NB4 (cell line): Measurements from ENCODE around the gene ADAD1.
A peak's percentile ranks its signal among the peaks of the same experiment; 100 is the strongest.

Experiments used
- DNase-seq: peaks from one replicate; pipeline ENCODE4 v3.0.0; 2010; ENCODE audit warnings: low read depth
- H3K4me3 ChIP-seq: one replicate; pipeline ENCODE4 v1.5.1; 2011; ENCODE audit warnings: mild to moderate bottlenecking, low read depth, low read length, moderate library complexity
- MAX ChIP-seq: IDR thresholded peaks from 2 replicates; pipeline ENCODE4 v1.6.1; 2011; ENCODE audit warnings: low read depth, low read length
- MYC ChIP-seq: IDR thresholded peaks from 2 replicates; pipeline ENCODE4 v1.6.1; 2011; ENCODE audit warnings: low read depth, low read length
- POLR2A ChIP-seq: IDR thresholded peaks from 2 replicates; pipeline ENCODE4 v1.6.1; 2011; ENCODE audit warnings: mild to moderate bottlenecking; ENCODE audit not compliant: insufficient read length; ENCODE audit errors: extremely low read depth
- TF ChIP-seq, protein P1 (sequence below): IDR thresholded peaks from one replicate; pipeline ENCODE4 v1.5.1; 2012; ENCODE audit warnings: low read depth, low read length

Gene ADAD1

GRCh38 chr4:122379239-122379638 is 428 bp downstream of the ADAD1 start:
- H3K4me3 ChIP-seq: no peak overlapping the region
- TF ChIP-seq POLR2A (no peak), MAX (no peak)
- no peak for DNase-seq

GRCh38 chr4:122383341-122383740 is 4.5 kb downstream of the ADAD1 start:
- TF ChIP-seq MYC (no peak), MAX (no peak), POLR2A (no peak)
- TF ChIP-seq, protein P1, sequence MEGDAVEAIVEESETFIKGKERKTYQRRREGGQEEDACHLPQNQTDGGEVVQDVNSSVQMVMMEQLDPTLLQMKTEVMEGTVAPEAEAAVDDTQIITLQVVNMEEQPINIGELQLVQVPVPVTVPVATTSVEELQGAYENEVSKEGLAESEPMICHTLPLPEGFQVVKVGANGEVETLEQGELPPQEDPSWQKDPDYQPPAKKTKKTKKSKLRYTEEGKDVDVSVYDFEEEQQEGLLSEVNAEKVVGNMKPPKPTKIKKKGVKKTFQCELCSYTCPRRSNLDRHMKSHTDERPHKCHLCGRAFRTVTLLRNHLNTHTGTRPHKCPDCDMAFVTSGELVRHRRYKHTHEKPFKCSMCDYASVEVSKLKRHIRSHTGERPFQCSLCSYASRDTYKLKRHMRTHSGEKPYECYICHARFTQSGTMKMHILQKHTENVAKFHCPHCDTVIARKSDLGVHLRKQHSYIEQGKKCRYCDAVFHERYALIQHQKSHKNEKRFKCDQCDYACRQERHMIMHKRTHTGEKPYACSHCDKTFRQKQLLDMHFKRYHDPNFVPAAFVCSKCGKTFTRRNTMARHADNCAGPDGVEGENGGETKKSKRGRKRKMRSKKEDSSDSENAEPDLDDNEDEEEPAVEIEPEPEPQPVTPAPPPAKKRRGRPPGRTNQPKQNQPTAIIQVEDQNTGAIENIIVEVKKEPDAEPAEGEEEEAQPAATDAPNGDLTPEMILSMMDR: no peak
- H3K4me3 ChIP-seq: no peak overlapping the region
- no peak for DNase-seq

DNA sequence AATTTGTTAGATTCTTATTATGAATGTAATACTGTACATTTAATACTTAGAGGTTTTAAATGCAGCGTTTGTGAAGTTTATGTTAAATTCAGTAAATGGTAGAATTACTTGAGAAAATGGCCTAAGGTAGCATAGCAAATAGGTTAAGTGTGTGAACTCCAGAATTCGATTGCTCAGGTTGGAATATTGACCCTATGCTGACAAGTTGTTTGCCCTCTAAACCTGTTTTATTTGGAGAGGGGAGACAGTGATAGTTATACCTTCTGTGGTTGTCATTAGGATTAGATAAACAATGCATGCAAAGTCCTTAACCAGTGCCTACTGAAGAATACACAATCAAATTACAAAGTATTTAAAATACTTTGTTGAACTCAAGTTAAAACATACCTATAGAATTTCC is 5.4 kb downstream of the ADAD1 start:
- H3K4me3 ChIP-seq: no peak overlapping the region
- TF ChIP-seq MAX: no peak
- TF ChIP-seq POLR2A: no peak
- TF ChIP-seq, protein P1: no peak
- TF ChIP-seq MYC: no peak

DNA sequence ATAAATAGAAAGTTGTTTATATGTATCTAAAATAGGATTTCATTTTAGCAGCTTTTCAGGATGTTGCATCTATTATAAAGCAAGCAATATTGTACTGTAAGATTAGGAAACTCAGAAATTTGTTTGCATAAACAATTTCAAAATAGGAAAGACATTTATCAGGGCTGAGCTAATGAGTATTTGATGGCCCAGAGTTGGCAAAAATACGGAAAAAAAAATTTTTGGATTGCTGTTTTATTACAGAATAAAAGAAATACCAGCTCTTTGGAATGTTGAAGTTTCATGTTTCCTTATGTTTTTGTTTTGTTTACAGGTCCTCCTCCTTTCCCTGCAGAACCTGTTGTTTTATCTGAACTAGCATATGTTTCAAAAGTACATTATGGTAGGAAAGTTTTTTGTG is 14.5 kb downstream of the ADAD1 start:
- no peak overlapping the region for H3K4me3 ChIP-seq
- TF ChIP-seq POLR2A (no peak), MAX (no peak), MYC (no peak)
- TF ChIP-seq, protein P1: no peak
- no peak for DNase-seq

More for the DNA sequence above, 5.4 kb downstream of the ADAD1 start:
- DNase-seq: no peak

DNA sequence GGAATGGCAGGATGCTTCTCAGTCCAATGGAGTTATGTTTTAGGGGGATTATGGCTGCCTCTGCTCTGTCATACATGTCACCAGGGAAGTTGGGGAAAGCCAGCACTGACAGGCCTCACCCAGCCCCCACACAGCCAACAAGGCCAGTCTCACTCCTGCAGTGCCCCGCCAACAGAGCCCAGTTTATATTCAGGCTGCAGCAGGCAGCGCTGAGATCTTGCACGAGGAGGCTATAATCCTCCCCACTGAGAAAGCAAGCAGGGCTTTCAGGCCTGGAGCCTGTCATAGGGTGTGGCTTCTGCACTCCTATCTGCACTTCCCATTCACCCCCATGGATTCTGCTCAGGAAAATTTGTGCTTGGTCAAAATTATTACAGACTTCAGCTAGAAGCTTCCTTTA is 25.1 kb downstream of the ADAD1 start:
- no peak overlapping the region for H3K4me3 ChIP-seq
- no peak for DNase-seq
- TF ChIP-seq MYC: no peak
- TF ChIP-seq MAX: no peak
- TF ChIP-seq POLR2A: no peak
- TF ChIP-seq, protein P1: no peak

DNA sequence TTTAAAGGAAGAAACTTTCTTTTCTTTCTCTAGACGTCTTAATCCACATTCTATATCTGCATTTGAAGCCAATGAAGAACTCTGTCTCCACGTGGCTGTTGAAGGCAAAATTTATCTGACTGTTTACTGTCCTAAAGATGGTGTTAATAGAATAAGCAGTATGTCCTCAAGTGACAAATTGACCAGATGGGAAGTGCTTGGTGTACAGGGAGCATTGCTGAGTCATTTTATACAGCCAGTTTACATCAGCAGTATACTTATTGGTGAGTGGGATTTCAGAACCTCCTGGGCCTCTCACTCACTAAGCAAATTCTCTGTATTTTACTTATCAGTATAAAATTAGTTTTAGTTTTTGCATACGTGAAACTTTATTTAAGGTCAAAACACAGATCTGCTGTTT is 33.7 kb downstream of the ADAD1 start:
- DNase-seq: peak; percentile 2
- H3K4me3 ChIP-seq: no peak overlapping the region
- TF ChIP-seq MAX: no peak
- TF ChIP-seq, protein P1: no peak
- TF ChIP-seq POLR2A: no peak
- no peak for TF ChIP-seq MYC
